Keratinocyte (primary cell): ENCODE measurements around the gene POLR1G. TPM values are rescaled to one million over a fixed set of nuclear protein-coding genes. Genes with fewer than 3 reads are reported as not detected.

Source experiments
- DNase-seq: peaks from one replicate; pipeline ENCODE4 v3.0.0-alpha.2; 2011; ENCODE audit warnings: low read depth, missing footprints, low spot score
- FAIRE-seq: peaks from 2 replicates; lab custom pipeline; 2011; peaks lifted over from hg19 to GRCh38; lab: Jason Lieb, UNC
- H2AFZ ChIP-seq: 2 replicates; pipeline ENCODE4 v1.6.0; 2012; ENCODE audit warnings: low read length, control low read depth, inconsistent platforms; ENCODE audit not compliant: control insufficient read depth
- H3K27ac ChIP-seq: 2 replicates; pipeline ENCODE4 v1.5.1; 2011; ENCODE audit warnings: low read length; ENCODE audit not compliant: control insufficient read depth, insufficient read depth
- H3K27me3 ChIP-seq: 3 replicates; pipeline ENCODE4 v1.6.0; 2011; ENCODE audit warnings: low read length; ENCODE audit not compliant: control insufficient read depth, insufficient read depth; ENCODE audit errors: extremely low read depth
- H3K36me3 ChIP-seq, 2 experiments: 2 replicates in 1 of 2; 3 replicates in 1 of 2; pipeline ENCODE4 v1.5.1; 2011; ENCODE audit warnings: low read length in 2 of 2, mild to moderate bottlenecking in 1 of 2; ENCODE audit not compliant: control insufficient read depth in 2 of 2, insufficient read depth in 2 of 2; ENCODE audit errors: extremely low read depth in 1 of 2
- H3K4me1 ChIP-seq: 3 replicates; pipeline ENCODE4 v1.5.1; 2011; ENCODE audit warnings: low read length; ENCODE audit not compliant: control insufficient read depth, insufficient read depth; ENCODE audit errors: extremely low read depth
- H3K4me2 ChIP-seq: 3 replicates; pipeline ENCODE4 v1.6.0; 2011; ENCODE audit warnings: low read depth, low read length; ENCODE audit not compliant: control insufficient read depth, insufficient read depth; ENCODE audit errors: extremely low read depth
- H3K4me3 ChIP-seq, 3 experiments: fragments of 200-600 bp in 1 of 3; sonication (generic) in 1 of 3; 2 replicates in 2 of 3; 3 replicates in 1 of 3; pipeline ENCODE4 v1.5.1; 2011 to 2016; ENCODE audit warnings: low read length in 3 of 3, mild to moderate bottlenecking in 3 of 3, control low read depth in 2 of 3, inconsistent platforms in 1 of 3, low read depth in 1 of 3, mixed read lengths in 1 of 3, mixed run types in 1 of 3, moderate library complexity in 1 of 3; ENCODE audit not compliant: control insufficient read depth in 2 of 3, insufficient read depth in 2 of 3; ENCODE audit errors: extremely low read depth in 1 of 3
- H3K79me2 ChIP-seq: 2 replicates; pipeline ENCODE4 v1.6.0; 2012; ENCODE audit warnings: low read length; ENCODE audit not compliant: control insufficient read depth, insufficient read depth
- H3K9ac ChIP-seq: 3 replicates; pipeline ENCODE4 v1.6.0; 2011; ENCODE audit warnings: low read length; ENCODE audit not compliant: control insufficient read depth, insufficient read depth; ENCODE audit errors: extremely low read depth
- H3K9me1 ChIP-seq: 3 replicates; pipeline ENCODE4 v1.6.0; 2011; ENCODE audit warnings: low read length; ENCODE audit not compliant: control insufficient read depth, insufficient read depth; ENCODE audit errors: extremely low read depth
- H3K9me3 ChIP-seq: 2 replicates; pipeline ENCODE4 v1.5.1; 2012; ENCODE audit warnings: low read depth, low read length; ENCODE audit not compliant: control insufficient read depth
- H4K20me1 ChIP-seq: 3 replicates; pipeline ENCODE4 v1.6.0; 2011; ENCODE audit warnings: low read length; ENCODE audit not compliant: control insufficient read depth, insufficient read depth; ENCODE audit errors: extremely low read depth
- CTCF ChIP-seq, 3 experiments: IDR thresholded peaks in 1 of 3; conservative IDR thresholded peaks in 1 of 3; optimal IDR thresholded peaks in 1 of 3; 2 replicates in 2 of 3; 3 replicates in 1 of 3; pipeline versions ENCODE3 to v1.5.1; 2011; ENCODE audit warnings: low read length in 3 of 3, mild to moderate bottlenecking in 3 of 3, moderate library complexity in 2 of 3, control low read depth in 1 of 3, inconsistent platforms in 1 of 3; ENCODE audit not compliant: insufficient read depth in 2 of 3; ENCODE audit errors: extremely low read depth in 1 of 3
- EZH2 ChIP-seq: IDR thresholded peaks from one replicate; pipeline ENCODE4 v1.6.1; 2012; ENCODE audit warnings: inconsistent platforms, mild to moderate bottlenecking, low read length, moderate library complexity
- dilution Hi-C: fragments of 300-500 bp; cut with MboI; formaldehyde crosslinking; loops from one replicate; pipeline ENCODE4 v1.7.0; 2020; ENCODE audit warnings: low sequenced_read_pairs; ENCODE audit not compliant: extremely low pct_ligation_motif_present
- polyA plus RNA-seq, 5 experiments: library from polyadenylated mRNA; depleted of rRNA in 3 of 5; stranded (reverse) in 3 of 5; stranded (forward) in 1 of 5; unstranded in 1 of 5; fragments of >200 nt; gene quantifications; 1 replicate in 1 of 5; 2 replicates in 3 of 5; 3 replicates in 1 of 5; pipeline versions ENCODE4 v1.2.1 to v1.2.3, GENCODE V29; 2011 to 2012; ENCODE audit warnings: missing spikeins in 2 of 5, low read depth in 1 of 5, low replicate concordance in 1 of 5

The POLR1G gene
- polyA plus RNA-seq, 1 donor (not counting 4 experiments of a cell fraction or from before 2014, with no cell fraction given), result 9.8 TPM

GRCh38 chr19:45391871-45392665, 14.4 kb upstream of the POLR1G start:
- TF ChIP-seq CTCF (optimal IDR thresholded peaks at IDR 0.05 in 1 of 3, IDR thresholded peaks at IDR 0.05 in 1 of 3, conservative IDR thresholded peaks at IDR 0.05 in 1 of 3; ENCODE audit: extremely low read depth in 1 of 3, insufficient read depth in 2 of 3, low read length in 3 of 3) (no peak), EZH2 (no peak)
- H3K27ac ChIP-seq, result no peak overlapping the region
- H4K20me1 ChIP-seq, result peaks cover 4% of the 10 kb centered on the region
- no peak overlapping the region for H2AFZ ChIP-seq
- dilution Hi-C loops, result no loop called here
- no peak overlapping the region for H3K4me2 ChIP-seq
- DNase-seq (no peak), FAIRE-seq (no peak)
- H3K4me3 ChIP-seq, result no peak overlapping the region
- H3K9me1 ChIP-seq, result no peaks in the 10 kb centered on the region
- peaks cover 33 to 38% of the 10 kb centered on the region in 2 experiments for H3K36me3 ChIP-seq
- H3K9ac ChIP-seq, result no peak overlapping the region
- peaks cover 19% of the 10 kb centered on the region for H3K79me2 ChIP-seq
- H3K4me1 ChIP-seq, result no peaks in the 10 kb centered on the region
- no peaks in the 10 kb centered on the region for H3K27me3 ChIP-seq
- H3K9me3 ChIP-seq, result no peaks in the 10 kb centered on the region

- dilution Hi-C loops, result no loop called here
- no peak for FAIRE-seq
- no peak overlapping the region for H3K4me3 ChIP-seq
These were observed 10.4 kb upstream of the POLR1G start for GRCh38 chr19:45395821-45396617.

More at GRCh38 chr19:45395821-45396617, 10.4 kb upstream of the POLR1G start:
- Histone ChIP-seq H3K9me3 (no peaks in the 10 kb centered on the region), H3K79me2 (peaks cover 53% of the 10 kb centered on the region), H3K4me1 (peaks cover 8% of the 10 kb centered on the region), H3K4me2 (no peak overlapping the region), H3K9ac (no peak overlapping the region), H3K27ac (no peak overlapping the region), H2AFZ (no peak overlapping the region), H3K27me3 (no peaks in the 10 kb centered on the region), H3K36me3 (peaks cover 38 to 49% of the 10 kb centered on the region in 2 experiments), H4K20me1 (peaks cover 4% of the 10 kb centered on the region), H3K9me1 (no peaks in the 10 kb centered on the region)
- no peak for TF ChIP-seq EZH2
- DNase-seq, result no peak
